CD4-positive, alpha-beta T cell treated with Interleukin-21 for 1 hour (primary cell): ENCODE data around the gene TUT4.

Experiments used
- DNase-seq: peaks from one replicate; pipeline ENCODE4 v3.0.0-alpha.2; 2020

TUT4 gene

GRCh38 chr1:52532731-52533327 is 20.1 kb downstream of the TUT4 start:
- DNase-seq = no peak

DNA sequence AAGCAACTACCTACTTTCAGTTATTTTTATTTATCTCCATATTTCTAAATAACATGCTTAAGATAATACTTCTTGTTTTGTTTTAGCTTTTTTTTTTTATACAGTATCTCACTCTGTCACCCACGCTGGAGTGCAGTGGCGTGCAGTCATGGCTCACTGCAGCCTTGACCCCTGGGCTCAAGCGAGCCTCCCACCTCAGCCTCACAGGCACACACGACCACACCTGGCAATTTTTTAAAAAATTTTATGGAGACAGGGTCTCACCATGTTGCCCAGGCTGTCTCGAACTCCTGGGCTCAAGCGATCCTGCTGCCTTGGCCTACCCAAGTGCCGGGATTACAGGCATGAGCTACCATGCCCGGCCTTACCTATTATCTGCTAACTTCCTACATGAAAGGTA is 20.6 kb downstream of the TUT4 start:
- DNase-seq = no peak

DNA sequence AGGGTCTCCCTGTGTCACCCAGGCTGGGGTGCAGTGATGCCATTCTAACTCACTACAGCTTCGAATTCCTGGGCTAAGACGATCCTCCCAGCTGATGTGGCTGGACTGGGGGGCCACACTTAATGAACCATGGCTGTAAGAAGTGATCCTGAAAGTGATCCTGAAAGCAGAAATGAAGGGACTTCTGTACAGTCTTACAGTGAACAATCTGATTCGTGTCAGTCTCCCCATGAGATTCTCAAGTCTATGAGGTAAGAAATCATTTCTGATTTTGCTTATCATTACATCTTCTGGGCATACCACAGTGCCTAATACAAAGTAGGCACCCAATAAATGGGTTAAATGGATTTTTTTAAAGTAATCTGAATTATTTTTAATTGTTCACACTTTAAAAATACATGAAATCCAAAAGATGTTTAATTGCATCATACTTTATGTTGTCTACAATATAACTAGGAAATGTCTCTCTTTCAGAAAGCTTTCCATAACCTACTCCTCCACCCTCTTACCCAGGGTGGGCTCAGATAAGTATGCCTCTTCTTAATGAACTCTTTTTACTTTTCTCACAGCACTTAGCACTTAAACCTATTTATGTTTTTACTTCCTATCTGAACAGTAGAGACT is 21.5 kb downstream of the TUT4 start:
- DNase-seq = no peak

DNA sequence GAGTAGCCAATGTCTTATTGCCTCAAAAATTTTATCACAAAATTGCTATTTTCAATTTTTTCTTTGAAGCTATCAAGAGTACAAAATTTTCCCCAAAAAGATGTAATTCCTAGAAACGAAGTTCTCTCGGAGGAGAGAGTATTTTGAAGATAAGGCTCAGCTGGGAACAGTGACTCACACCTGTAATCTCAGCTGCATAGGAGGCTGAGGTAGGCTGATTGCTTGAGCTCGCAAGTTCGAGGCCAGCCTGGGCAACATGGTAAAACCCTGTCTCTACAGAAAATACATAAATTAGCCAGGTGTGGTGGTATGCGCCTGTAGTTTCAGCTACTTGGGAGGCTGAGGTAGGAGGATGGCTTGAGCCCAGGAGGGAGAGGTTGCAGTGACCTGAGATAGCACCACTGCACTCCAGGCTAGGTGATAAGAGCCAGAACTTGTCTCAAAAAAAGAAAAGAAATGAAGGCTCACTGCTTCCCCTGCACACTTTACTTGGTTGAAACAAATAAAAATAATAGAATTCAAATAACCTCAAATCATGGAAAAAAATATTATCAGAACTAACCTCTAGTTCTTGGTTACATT is 22.2 kb downstream of the TUT4 start:
- no peak for DNase-seq

DNA sequence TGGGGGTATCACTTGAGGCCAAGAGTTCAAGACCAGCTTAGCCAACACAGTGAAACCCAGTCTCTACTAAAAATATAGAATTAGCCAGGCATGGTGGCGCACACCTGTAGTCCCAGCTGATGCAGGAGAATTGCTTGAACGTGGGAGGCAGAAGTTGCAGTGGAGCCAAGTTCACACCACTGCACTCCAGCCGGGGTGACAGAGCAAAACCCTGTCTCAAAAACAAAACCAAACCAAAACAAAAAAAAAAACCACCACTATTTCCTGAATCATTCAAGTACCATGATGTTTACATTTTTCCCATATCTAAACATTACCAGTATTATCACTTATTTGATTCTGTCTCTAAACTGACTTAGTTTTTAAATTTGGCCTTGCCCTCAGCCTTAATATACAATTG is 29.5 kb downstream of the TUT4 start:
- peak; percentile 24 for DNase-seq

DNA sequence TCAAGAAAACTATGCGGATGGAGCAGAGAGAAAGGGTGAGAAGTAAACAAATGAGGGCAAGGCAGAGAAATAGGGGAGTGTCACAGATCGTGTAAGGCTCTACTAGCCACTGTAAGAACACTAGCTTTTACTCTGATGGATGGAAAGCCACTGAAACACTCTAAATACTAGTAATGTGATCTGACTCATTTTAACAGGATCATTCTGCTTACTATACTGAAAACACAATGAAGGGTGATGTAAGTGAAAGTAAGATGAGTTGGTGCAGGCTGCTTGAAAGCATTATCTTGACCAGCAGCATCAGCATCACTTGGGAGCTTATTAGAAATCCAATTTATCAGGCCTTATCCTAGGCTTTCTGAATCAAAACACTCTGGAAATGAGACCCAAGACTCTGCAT is 32.7 kb downstream of the TUT4 start:
- DNase-seq = no peak

GRCh38 chr1:52518962-52519361 is 33.9 kb downstream of the TUT4 start:
- DNase-seq = no peak

DNA sequence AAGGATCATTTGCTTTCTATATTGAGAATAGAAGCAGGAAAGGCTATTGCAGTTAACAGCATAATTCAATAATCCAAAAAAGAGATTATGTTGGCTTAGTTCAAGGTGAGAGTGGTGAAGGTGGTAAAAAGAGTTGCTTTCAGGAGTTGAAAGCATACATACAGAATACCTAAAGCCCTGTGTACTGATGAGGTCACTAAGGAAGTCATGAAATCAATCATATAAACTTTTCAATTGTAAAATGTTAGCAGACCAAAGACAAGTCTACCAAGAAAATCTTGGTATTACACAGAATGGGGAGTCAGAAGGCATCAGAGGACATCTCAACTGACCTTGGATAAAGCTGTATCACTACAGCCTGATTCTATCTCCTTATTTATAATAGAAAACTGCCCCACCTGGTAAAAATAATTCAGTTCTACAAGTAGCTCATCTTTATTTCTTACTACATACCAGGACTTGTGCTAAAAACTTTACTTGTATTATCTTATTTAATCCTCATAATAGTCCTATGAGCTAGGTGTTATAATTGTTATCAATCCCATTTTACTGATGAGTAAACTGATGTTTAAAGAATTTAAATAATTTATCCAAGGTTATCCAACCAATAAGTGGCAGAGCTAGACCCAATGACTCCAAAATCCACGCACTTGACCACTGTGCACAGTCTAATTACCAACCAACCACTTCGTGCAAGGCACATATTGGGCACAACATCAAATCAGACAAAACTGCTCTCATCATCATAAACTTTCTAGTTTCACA is 40.9 kb downstream of the TUT4 start:
- no peak for DNase-seq

- DNase-seq = no peak
Measured at GRCh38 chr1:52511439-52511838, 41.5 kb downstream of the TUT4 start.

GRCh38 chr1:52506920-52507546 is 45.9 kb downstream of the TUT4 start:
- no peak for DNase-seq

DNA sequence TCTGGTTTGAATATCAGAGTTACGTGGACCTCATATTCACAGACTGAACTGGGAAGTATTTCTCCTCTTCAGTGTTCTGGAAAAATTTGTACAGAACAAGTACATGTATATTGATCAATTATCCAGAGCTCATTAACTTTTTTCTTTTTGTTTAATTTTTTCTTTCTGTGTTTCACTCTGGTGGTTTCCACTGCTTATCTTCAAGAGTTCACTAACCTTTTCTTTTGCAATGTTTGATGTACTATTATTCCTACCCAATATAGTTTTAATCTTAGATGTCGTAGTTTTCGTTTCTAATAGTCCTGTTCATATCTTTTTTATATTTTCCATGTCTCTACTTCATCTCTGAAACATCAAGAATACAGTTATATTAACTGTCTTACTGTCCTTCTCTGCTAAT is 46.5 kb downstream of the TUT4 start:
- no peak for DNase-seq

GRCh38 chr1:52504720-52505119 is 48.2 kb downstream of the TUT4 start:
- DNase-seq = no peak

DNA sequence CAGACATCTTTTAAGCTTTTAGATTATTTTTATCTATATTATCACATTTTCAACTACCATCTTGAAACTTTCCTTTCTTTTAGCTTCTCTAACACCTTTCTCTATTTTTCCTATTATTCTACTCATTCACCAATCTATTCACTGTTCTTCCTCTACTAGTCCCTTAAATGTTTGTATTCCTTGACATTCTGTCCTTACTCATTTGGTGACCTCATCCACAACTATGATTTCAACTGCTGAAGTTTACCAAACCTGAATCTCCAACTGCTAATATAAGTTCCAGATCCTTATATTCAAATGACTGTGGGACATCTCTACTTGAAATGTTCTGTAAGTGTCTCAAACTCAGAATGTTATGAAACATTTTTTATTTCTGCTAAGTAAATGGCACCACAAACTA is 49.2 kb downstream of the TUT4 start:
- DNase-seq = no peak

- no peak for DNase-seq
Measured at GRCh38 chr1:52502789-52503188, 50.1 kb downstream of the TUT4 start.

DNA sequence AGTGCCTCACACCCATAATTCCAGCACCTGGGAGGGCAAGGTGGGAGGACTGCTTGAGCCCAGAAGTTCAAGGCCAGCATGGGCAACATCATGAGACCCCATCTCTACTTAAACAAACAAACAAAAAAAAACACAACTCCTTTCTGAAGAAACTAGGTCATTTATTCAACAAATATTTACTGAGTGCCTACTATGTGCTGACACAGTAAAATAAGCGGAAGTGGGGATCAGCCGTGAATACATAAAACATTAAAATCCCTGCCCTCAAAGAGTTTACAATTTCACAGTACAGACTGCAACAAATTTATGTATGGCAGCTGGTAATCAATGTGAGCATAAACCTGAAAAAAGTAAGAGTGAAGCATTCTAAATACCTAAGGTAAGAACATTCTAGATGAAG is 65.3 kb downstream of the TUT4 start:
- no peak for DNase-seq

DNA sequence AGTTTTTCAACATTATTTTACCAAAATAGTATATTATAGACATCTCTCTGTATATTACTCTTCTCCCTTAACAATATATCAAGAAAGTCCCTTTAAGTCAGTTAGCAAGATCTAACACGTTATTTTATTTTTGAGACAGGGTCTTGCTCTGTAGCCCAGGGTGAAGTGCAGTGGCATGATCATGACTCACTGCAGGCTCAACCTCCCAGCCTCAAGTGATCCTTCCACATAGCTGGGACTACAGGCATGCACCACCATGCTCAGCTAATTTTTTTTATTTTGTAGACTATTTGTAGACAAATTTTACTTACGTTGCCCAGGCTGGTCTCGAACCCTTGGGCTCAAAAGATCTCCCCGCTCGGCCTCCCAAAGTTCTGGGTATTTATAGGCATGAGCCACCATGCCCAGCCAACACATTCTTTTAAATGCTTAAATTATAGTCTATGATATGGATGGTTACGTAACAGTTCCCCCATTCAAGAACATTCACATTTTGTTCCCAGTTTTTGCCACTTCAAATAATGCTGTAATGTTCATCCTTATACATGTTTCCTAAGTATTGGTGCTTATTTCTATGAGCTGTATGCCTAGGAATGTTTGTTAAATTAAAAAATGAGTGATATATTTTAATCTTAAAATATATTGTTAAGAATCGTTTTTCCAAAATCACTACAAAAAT is 70.4 kb downstream of the TUT4 start:
- DNase-seq = no peak

- no peak for DNase-seq
Measured at GRCh38 chr1:52479076-52479475, 73.8 kb downstream of the TUT4 start.

- no peak for DNase-seq
Measured at GRCh38 chr1:52477876-52478275, 75.0 kb downstream of the TUT4 start.

GRCh38 chr1:52476943-52477342 is 75.9 kb downstream of the TUT4 start:
- no peak for DNase-seq

DNA sequence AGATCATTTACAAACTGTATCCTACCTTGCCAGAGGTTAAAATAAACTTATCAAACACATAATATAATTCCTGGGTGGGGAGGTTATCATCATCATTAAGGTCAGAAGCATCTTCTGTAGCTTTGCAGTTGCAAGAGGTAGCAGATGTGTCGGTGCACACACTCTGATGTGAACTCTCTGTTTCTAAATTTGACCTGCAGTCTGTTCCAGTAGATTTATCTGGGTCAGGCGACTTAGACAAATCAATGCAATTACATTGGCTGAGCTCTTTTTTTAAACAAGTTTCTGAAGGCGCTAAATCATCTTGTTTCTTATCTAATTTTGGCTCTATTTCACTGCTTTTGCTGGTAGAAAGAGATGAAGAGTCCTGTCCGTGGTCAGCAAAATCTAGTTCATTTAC is 78.1 kb downstream of the TUT4 start:
- no peak for DNase-seq

DNA sequence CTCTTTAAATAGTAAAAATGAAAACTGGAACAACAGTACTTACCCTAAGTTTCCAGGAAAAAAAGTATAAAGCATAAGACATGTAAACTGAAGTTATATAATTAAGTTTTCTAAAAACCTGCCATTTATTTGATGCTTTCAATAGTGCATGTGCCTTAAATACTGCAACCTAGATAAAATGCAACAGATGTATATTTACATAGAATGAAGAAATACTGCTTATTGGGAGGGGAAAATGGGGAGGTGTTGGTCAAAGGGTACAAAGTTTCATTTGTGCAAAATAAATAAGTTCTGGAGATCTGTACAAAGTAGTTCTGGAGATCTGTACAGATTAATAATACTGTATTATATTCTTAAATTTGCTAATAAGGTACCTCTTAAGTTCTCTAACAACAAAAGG is 79.9 kb downstream of the TUT4 start:
- DNase-seq = no peak

DNA sequence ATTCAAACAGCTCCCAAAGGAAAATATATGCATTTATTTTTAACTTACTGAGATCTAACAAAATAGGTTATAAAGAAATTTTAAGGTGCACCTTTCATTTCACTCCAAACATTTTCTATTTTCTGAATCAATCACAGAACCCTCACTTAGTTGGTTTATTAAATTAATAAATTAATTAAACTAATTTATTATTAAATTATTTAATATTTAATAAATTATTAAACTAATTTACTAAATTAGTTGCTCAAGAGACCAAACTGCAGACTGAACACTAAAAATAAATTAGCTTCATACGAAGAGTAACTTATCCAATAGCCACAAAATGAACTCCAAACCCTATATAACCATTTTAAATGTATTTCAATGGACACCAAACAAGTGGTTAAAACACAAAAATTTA is 80.5 kb downstream of the TUT4 start:
- no peak for DNase-seq

DNA sequence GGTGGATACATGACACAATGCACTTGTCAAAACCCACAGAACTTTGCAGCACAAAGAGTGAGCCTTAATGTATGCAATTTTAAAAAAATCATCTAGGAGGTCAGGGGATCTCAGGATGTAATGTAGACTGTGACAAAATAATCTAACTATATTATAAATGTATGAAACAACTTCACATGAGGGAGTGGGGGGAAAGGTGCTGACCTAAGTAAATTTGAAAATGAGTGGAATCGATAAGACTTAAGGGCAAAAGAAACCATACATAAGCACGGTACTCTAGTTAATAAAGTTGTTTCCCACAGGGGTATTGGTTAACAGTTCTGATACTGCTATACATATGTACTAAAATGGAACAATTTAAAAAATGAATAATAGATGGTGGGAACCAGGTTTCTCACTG is 83.8 kb downstream of the TUT4 start:
- no peak for DNase-seq
